ENCODE results near the gene HOMER1.

DNA sequence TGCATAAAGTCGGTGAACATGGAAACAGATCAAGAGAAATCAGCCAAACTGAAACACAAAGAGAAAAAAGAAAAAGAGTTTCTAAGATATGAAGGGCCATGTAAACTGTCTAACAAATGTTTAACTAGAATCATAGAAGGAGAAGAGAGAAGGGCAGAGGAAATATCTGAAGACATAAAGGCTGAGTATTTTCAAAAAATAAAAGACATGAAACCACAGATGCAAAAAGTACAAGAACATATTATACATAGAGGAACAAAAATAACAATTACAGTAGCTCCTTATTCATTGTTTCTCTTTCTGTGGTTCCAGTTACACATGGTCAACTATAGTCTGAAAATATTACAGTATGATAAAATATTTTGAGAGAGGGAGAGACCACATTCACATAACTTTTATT is 106.3 kb downstream of the HOMER1 start:
- TF ChIP-seq CTCF (conservative IDR thresholded peaks at IDR 0.05; ENCODE audit: low read depth, low read length) = no peak
- TF ChIP-seq EZH2 (IDR thresholded peaks at IDR 0.05; ENCODE audit: low read length, unreplicated experiment) = no peak
